BJ (cell line): ENCODE results near the gene ALDH3A2. TPM values are rescaled to one million over a fixed set of nuclear protein-coding genes. Genes with fewer than 3 reads are reported as not detected.

ENCODE experiments used
- CTCF ChIA-PET: fragments of 350-600 bp; formaldehyde crosslinking; extraction: SDS; loops from one replicate; lab custom pipeline; 2021; ENCODE audit warnings: antibody characterized with exemption, inconsistent platforms; lab: Yijun Ruan, JAX
- POLR2A ChIA-PET: fragments of 300-600 bp; sonication (Branson Sonifier 250); formaldehyde crosslinking; extraction: SDS; loops from one replicate; lab custom pipeline; 2021; ENCODE audit warnings: antibody characterized with exemption; lab: Charles Lee
- DNase-seq: peaks from one replicate; pipeline ENCODE4 v3.0.0-alpha.2; 2011; ENCODE audit warnings: low read depth
- H3K27me3 ChIP-seq: 2 replicates; pipeline ENCODE4 v1.6.0; 2011; ENCODE audit warnings: low read length; ENCODE audit not compliant: control insufficient read depth, insufficient read depth
- H3K36me3 ChIP-seq: 2 replicates; pipeline ENCODE4 v1.5.1; 2011; ENCODE audit warnings: low read length; ENCODE audit not compliant: control insufficient read depth, insufficient read depth
- H3K4me3 ChIP-seq: 2 replicates; pipeline ENCODE4 v1.5.1; 2011; ENCODE audit warnings: low read depth, mild to moderate bottlenecking, control low read depth, low read length
- polyA plus RNA-seq: library from polyadenylated mRNA; depleted of rRNA; stranded (reverse); fragments of >200 nt; gene quantifications from 2 replicates; pipeline ENCODE4 v1.2.3, GENCODE V29; 2011
- TF ChIP-seq, protein P1 (sequence below): IDR thresholded peaks from 2 replicates; pipeline ENCODE4 v1.5.1; 2011; ENCODE audit warnings: low read depth, mild to moderate bottlenecking, control low read depth, inconsistent platforms, low read length, moderate library complexity; ENCODE audit not compliant: insufficient read depth

Gene ALDH3A2
- polyA plus RNA-seq, 1 experiment: 10.2 TPM

DNA sequence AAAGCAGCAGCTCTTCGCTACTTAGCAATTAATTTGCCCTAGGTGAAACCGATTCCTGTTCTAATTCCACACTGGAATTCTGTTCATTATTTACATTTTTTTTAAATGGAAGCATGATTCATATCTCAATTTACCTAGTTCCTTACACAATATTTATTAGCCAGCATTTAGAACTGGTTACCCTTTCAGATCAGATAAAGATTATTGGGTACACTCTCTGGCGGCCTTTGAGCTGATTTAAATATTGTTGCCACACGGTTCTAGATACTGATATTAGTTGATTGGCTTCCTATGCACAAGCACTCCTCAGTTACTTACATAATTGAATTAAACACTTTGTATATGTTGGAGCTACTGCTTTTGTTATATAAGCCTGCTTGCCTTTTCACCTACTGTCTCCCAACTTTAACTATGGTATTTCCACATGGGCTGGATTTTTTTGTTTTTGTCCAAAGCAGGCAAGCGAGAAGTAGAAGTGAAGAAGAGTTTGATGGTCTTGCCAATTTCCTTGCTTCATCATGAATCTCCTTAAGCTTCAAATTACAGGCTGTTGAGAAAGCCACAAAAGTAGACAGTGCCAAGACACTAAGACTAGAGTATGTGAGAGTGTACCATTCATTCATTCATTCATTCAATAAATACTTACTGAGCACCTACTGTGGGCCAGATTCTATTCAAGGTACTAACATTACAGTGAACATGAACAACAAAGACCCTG is 3.9 kb upstream of the ALDH3A2 start:
- Histone ChIP-seq H3K27me3 (no peaks in the 10 kb centered on the region; the same call in 1 of the 2 replicates), H3K4me3 (no peak overlapping the region), H3K36me3 (no peaks in the 10 kb centered on the region)
- ChIA-PET CTCF (interaction anchor here (0.9 to 1.2 kb wide), 2 partner anchors 84 to 101 kb away, joined by 3 to 4 read pairs; no protein-coding TSS in a partner anchor), POLR2A (no interaction called here)
- no peak for DNase-seq
- TF ChIP-seq, protein P1, sequence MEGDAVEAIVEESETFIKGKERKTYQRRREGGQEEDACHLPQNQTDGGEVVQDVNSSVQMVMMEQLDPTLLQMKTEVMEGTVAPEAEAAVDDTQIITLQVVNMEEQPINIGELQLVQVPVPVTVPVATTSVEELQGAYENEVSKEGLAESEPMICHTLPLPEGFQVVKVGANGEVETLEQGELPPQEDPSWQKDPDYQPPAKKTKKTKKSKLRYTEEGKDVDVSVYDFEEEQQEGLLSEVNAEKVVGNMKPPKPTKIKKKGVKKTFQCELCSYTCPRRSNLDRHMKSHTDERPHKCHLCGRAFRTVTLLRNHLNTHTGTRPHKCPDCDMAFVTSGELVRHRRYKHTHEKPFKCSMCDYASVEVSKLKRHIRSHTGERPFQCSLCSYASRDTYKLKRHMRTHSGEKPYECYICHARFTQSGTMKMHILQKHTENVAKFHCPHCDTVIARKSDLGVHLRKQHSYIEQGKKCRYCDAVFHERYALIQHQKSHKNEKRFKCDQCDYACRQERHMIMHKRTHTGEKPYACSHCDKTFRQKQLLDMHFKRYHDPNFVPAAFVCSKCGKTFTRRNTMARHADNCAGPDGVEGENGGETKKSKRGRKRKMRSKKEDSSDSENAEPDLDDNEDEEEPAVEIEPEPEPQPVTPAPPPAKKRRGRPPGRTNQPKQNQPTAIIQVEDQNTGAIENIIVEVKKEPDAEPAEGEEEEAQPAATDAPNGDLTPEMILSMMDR: no peak

DNA sequence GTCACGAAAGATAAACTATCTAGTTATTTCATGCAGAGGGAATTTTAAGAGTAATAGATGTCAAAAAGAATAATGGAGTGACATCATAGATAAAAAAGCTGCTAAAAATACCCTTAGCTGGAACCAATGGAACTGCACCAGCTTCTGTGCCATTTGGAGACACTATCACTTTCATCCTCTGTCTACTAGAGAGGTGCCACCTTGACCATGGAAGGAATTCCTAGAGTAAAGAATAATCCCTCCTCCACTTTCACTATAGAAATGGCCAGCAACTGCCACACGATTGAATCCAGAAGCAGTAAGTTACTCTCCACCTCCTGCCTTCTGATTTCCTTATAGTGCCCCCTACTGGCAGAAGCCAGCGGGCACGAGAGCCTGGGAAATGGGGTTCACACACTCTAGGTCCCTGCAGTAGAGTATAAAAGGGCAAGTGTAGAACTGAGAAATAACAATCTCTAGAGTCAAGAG is 2.8 kb upstream of the ALDH3A2 start:
- no peaks in the 10 kb centered on the region for H3K36me3 ChIP-seq
- CTCF ChIA-PET: no interaction called here
- H3K27me3 ChIP-seq: no peaks in the 10 kb centered on the region; the same call in 1 of the 2 replicates
- no peak for DNase-seq
- TF ChIP-seq, protein P1: peak; percentile 30
- H3K4me3 ChIP-seq: no peak overlapping the region
- POLR2A ChIA-PET: no interaction called here

DNA sequence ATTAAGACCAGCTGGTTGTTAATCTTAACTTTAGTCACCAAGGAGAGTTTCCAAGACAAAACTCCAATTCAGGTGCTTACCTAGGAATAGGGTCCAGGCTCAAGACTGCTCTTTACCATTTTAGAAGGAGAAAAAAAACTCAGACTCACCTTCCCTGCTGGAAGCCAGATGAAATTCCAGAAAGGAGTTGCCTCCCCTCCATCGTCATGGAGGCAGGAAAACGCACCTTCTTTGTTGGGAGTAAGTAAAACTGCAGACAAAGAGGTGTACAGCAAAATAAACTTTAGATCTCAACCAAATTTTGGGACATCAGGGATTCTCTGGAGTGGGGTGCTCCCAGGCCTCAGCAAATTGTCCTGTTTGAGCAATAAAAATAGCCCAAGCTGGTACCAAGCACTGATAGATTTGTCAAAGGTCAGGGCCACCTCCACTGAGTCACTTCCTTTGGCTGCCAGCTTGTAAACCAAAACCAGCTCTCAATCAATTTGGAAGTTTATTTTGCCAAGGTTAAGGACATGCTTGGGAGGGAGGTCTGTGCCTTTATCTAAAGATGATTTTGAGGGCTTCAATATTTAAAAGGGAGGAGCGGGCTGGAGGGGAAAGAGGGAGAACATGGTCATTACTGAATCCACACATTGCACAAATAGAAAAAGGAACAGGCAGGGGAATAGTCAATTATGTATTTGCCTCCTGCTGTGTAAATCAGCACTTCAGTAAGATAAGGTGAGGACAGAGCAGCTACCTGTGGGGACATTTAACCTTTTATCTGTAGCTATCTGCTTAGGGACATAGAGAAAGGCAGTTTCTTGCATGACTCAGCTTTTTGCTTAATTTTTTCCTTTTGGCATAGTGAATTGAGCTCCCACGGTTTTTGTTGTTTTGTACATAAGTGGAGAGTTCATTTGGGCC is 1.5 kb upstream of the ALDH3A2 start:
- Histone ChIP-seq H3K27me3 (no peaks in the 10 kb centered on the region), H3K36me3 (no peaks in the 10 kb centered on the region), H3K4me3 (no peak overlapping the region)
- POLR2A ChIA-PET: no interaction called here
- TF ChIP-seq, protein P1: no peak
- DNase-seq: no peak
- CTCF ChIA-PET: interaction anchor here (0.6 to 2.0 kb wide), 5 partner anchors 13 to 134 kb away, joined by 3 to 7 read pairs (median 3); no protein-coding TSS in a partner anchor

DNA sequence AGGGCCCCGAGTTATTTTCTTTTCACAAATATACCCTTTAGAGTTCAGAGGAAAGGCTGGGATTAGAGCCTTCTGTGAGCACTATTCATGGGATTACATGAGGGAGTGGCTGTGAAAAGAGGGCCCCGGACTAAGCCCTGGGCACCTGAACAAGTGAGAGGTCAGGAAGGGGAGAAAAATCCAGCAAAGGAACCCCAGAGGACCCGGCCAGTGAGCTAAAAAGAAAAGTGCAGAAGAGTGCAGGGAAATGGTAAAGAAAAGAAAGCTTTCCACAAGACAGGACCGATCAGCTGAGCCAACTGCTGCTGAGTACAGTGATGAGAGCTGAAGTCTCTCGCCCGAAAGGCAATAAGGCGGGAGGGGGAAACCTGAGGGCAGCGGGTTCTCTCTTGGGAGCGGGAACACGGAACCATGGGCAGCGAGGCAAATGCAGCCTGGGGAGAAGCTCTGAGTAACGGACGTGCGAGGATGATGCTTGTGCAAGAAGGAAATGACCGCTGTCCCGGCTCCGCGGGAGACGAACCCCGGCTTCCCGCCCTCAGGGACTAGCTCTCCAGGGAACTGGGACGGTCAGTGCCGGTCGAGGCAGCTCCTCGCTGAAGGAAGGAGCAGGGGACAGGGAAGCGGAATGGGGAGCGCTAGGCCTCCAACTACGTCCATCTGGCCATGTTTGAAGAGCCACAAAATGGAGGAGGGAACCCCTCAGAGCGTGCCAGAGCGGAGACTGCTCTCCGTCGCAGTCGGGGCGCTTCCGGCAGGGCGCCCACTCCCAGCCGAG is 665 bp upstream of the ALDH3A2 start:
- Histone ChIP-seq H3K4me3 (peak overlapping the region; percentile 58), H3K27me3 (no peaks in the 10 kb centered on the region), H3K36me3 (no peaks in the 10 kb centered on the region)
- ChIA-PET POLR2A (interaction anchor here (0.5 kb wide), 1 partner anchor 54 kb away, joined by 3 read pairs; no protein-coding TSS in a partner anchor), CTCF (interaction anchor here (1.0 to 2.0 kb wide), 8 partner anchors 14 to 285 kb away, joined by 3 to 10 read pairs (median 4); partner anchors contain the start of gene B9D1)
- TF ChIP-seq, protein P1: 0 out of 2 replicates have a peak, but pooled peaks have one; percentile 16
- DNase-seq: no peak
